K562 (cell line): Measurements from ENCODE around the gene LIPT2. TPM values are rescaled to one million over a fixed set of nuclear protein-coding genes. Genes with fewer than 3 reads are reported as not detected.

Source experiments
- ATAC-seq: fragments of 200-7000 bp; cut with Tn5 transposase; 3 replicates; pipeline ENCODE4 v1.9.1; 2020; ENCODE audit warnings: moderate library complexity
- BruUV-seq: library from RNA; stranded (reverse); fragments of 400-500 nt; replicated peaks from 2 replicates; lab custom pipeline; 2021; lab: Mats Ljungman, UMichigan
- CTCF ChIA-PET: fragments of 300-600 bp; formaldehyde crosslinking; extraction: SDS; loops from one replicate; lab custom pipeline; 2021; ENCODE audit warnings: low intra/inter-chr PET ratio; lab: Yijun Ruan, JAX
- POLR2A ChIA-PET: fragments of 300-600, 350-650 bp; sonication (Branson Sonifier 250); formaldehyde crosslinking; extraction: SDS; loops from one replicate; lab custom pipeline; 2021; ENCODE audit warnings: antibody characterized with exemption, inconsistent platforms; lab: Yijun Ruan, JAX
- DNase-seq, 4 experiments: peaks; one replicate each; pipeline versions ENCODE4 v3.0.0 to v3.0.0-alpha.2; 2011 to 2018; ENCODE audit warnings: low spot score in 3 of 4, mixed read lengths in 3 of 4; ENCODE audit errors: extremely low read depth in 1 of 4
- FAIRE-seq: peaks from 2 replicates; lab custom pipeline; 2011; peaks lifted over from hg19 to GRCh38; lab: Jason Lieb, UNC
- H2AFZ ChIP-seq: 2 replicates; pipeline ENCODE4 v1.6.0; 2011; ENCODE audit warnings: low read depth, low read length, control low read depth, inconsistent platforms
- H3K27ac ChIP-seq: fragments of 200-600 bp; 3 replicates; pipeline ENCODE4 v1.8.0; 2011; ENCODE audit warnings: low read depth, mild to moderate bottlenecking, control low read depth, inconsistent platforms, low read length, moderate library complexity, mixed read lengths; ENCODE audit errors: extremely low read depth
- H3K27me3 ChIP-seq, 2 experiments: fragments of 300-600 bp in 1 of 2; 2 replicates in 1 of 2; 3 replicates in 1 of 2; pipeline versions ENCODE4 v1.6.0 to v1.8.0; 2011; ENCODE audit warnings: inconsistent platforms in 2 of 2, low read length in 2 of 2, mild to moderate bottlenecking in 1 of 2, mixed read lengths in 1 of 2, moderate library complexity in 1 of 2; ENCODE audit not compliant: control insufficient read depth in 2 of 2, insufficient read depth in 2 of 2
- H3K36me3 ChIP-seq: fragments of 300-600 bp; 3 replicates; pipeline ENCODE4 v1.8.0; 2011; ENCODE audit warnings: mild to moderate bottlenecking, low read length, inconsistent platforms; ENCODE audit not compliant: control insufficient read depth, insufficient read depth
- H3K4me1 ChIP-seq, 2 experiments: fragments of 200-600 bp in 1 of 2; replicated peaks in 1 of 2; 2 replicates in 1 of 2; 3 replicates in 1 of 2; pipeline versions ENCODE4 v1.5.1 to v1.8.0; 2011; ENCODE audit warnings: inconsistent platforms in 2 of 2, low read length in 2 of 2, mild to moderate bottlenecking in 1 of 2, mixed read lengths in 1 of 2, moderate library complexity in 1 of 2; ENCODE audit not compliant: control insufficient read depth in 2 of 2, insufficient read depth in 2 of 2
- H3K4me2 ChIP-seq: 2 replicates; pipeline ENCODE4 v1.6.1; 2011; ENCODE audit warnings: low read length, control low read depth, inconsistent platforms, mixed read lengths; ENCODE audit not compliant: insufficient read depth
- H3K4me3 ChIP-seq: fragments of 200-600 bp; sonication (generic), shearing (Covaris generic); 2 replicates; pipeline ENCODE4 v1.5.1; 2016; ENCODE audit warnings: control low read depth, inconsistent platforms
- H3K79me2 ChIP-seq: fragments of 200-600 bp; 3 replicates; pipeline ENCODE4 v1.8.0; 2011; ENCODE audit warnings: low read length, inconsistent platforms; ENCODE audit not compliant: control insufficient read depth, insufficient read depth
- H3K9ac ChIP-seq, 2 experiments: 2 replicates each; pipeline versions ENCODE4 v1.6.0 to v1.6.1; 2011; ENCODE audit warnings: low read depth in 2 of 2, low read length in 2 of 2, control low read depth in 1 of 2, inconsistent platforms in 1 of 2, mild to moderate bottlenecking in 1 of 2, mixed read lengths in 1 of 2; ENCODE audit not compliant: insufficient read depth in 1 of 2
- H3K9me1 ChIP-seq: one replicate; pipeline ENCODE4 v1.6.0; 2011; ENCODE audit warnings: inconsistent platforms, mild to moderate bottlenecking, low read length, moderate library complexity; ENCODE audit not compliant: control insufficient read depth, insufficient read depth
- H3K9me3 ChIP-seq: replicated peaks from 2 replicates; pipeline ENCODE4 v1.5.1; 2011; ENCODE audit warnings: low read depth, low read length, inconsistent platforms; ENCODE audit not compliant: control insufficient read depth, insufficient read depth
- H4K20me1 ChIP-seq: replicated peaks from 2 replicates; pipeline ENCODE4 v1.6.1; 2011; ENCODE audit warnings: low read length, inconsistent platforms, mixed read lengths; ENCODE audit not compliant: control insufficient read depth, insufficient read depth
- CBFB ChIP-seq: sonication (generic); formaldehyde crosslinking; IDR thresholded peaks from 2 replicates; pipeline ENCODE4 v1.4.0; 2020; ENCODE audit warnings: mild to moderate bottlenecking, missing genetic modification reagents
- CHCHD3 ChIP-seq: fragments of 250-450 bp; sonication (Bioruptor Pico); IDR thresholded peaks from 2 replicates; pipeline ENCODE4 v2.1.2; 2022; ENCODE audit warnings: mild to moderate bottlenecking
- CREB3L1 ChIP-seq: fragments of 450-650 bp; IDR thresholded peaks from 2 replicates; pipeline ENCODE4 v1.6.1; 2014; ENCODE audit warnings: low read depth, mild to moderate bottlenecking, moderate library complexity, borderline replicate concordance
- CXXC5 ChIP-seq: fragments of 250-450 bp; sonication (Bioruptor Pico); IDR thresholded peaks from 2 replicates; pipeline ENCODE4 v1.8.0; 2022; ENCODE audit warnings: inconsistent platforms, mild to moderate bottlenecking, moderate library complexity
- HNRNPH1 ChIP-seq: fragments of 200-400 bp; formaldehyde crosslinking; optimal IDR thresholded peaks from 2 replicates; pipeline ENCODE3; 2017; ENCODE audit warnings: low read depth, mild to moderate bottlenecking, low read length, moderate library complexity
- TGIF2 ChIP-seq: sonication (generic); formaldehyde crosslinking; IDR thresholded peaks from 2 replicates; pipeline ENCODE4 v1.8.1; 2022; ENCODE audit warnings: mild to moderate bottlenecking, missing genetic modification reagents, moderate library complexity
- ZBTB17 ChIP-seq: fragments of 450-650 bp; formaldehyde crosslinking; IDR thresholded peaks from 2 replicates; pipeline ENCODE4 v1.4.0; 2020; ENCODE audit warnings: mild to moderate bottlenecking
- ZFP36 ChIP-seq: fragments of 150-350 bp; IDR thresholded peaks from 2 replicates; pipeline ENCODE4 v1.6.1; 2018; ENCODE audit warnings: low read length, low read depth; ENCODE audit not compliant: partially characterized antibody
- ZFPM2 ChIP-seq: fragments of 250-450 bp; sonication (Bioruptor Pico); IDR thresholded peaks from 2 replicates; pipeline ENCODE4 v1.5.1; 2022; ENCODE audit warnings: mild to moderate bottlenecking
- ZFX ChIP-seq: sonication (generic); formaldehyde crosslinking; IDR thresholded peaks from 2 replicates; pipeline ENCODE4 v1.8.0; 2022; ENCODE audit warnings: mild to moderate bottlenecking, missing genetic modification reagents, moderate library complexity
- ZNF644 ChIP-seq: fragments of 200-800 bp; sonication (Bioruptor generic); IDR thresholded peaks from 2 replicates; pipeline ENCODE4 v1.6.1; 2016; ENCODE audit warnings: low read depth, missing genetic modification characterization, missing compliant biosample characterization
- WGBS: fragments of 100-300 bp; shearing (Covaris generic); methylation state at CpG from one replicate; pipeline ENCODE4 v1.1.6; 2016; ENCODE audit warnings: low coverage, mixed read lengths; ENCODE audit not compliant: insufficient coverage; ENCODE audit errors: missing lambda C conversion rate; 5-methylcytosine and 5-hydroxymethylcytosine counted together
- in situ Hi-C: fragments of 300-500 bp; cut with MboI; formaldehyde crosslinking; loops from 4 replicates; pipeline ENCODE4 v1.15.0; 2018; ENCODE audit warnings: inconsistent platforms, mixed read lengths
- intact Hi-C: fragments of 100-400 bp; cut with micrococcal nuclease; formaldehyde crosslinking; loops from 2 replicates; pipeline ENCODE4 v1.14.2; 2022
- polyA plus RNA-seq, 8 experiments: library from polyadenylated mRNA; depleted of rRNA in 4 of 8; stranded (reverse) in 5 of 8; unstranded in 3 of 8; fragments of >200 nt; fragmentation: Nextera tagmentation in 2 of 8; fragmentation: Illumina TruSeq in 1 of 8; extraction: Ambion mirVana in 2 of 8; extraction: Trizol in 1 of 8; gene quantifications; 2 replicates each; pipeline versions ENCODE4 v1.2.1 to v1.2.3, GENCODE V29; 2011 to 2014; ENCODE audit warnings: inconsistent platforms in 1 of 8, missing spikeins in 1 of 8
- total RNA-seq, 7 experiments: library from RNA; depleted of rRNA in 6 of 7; stranded (reverse); fragments of >200 nt in 6 of 7; fragmentation: Illumina TruSeq in 2 of 7; extraction: Trizol in 2 of 7; gene quantifications; 2 replicates each; pipeline versions ENCODE4 v1.2.1 to v1.2.3, GENCODE V29; 2011 to 2021; ENCODE audit warnings: low replicate concordance in 1 of 7
- TF ChIP-seq, protein P1 (sequence below): fragments of 250-450 bp; sonication (Bioruptor Pico); IDR thresholded peaks from 2 replicates; pipeline ENCODE4 v1.4.0; 2020

The LIPT2 gene
- total and polyA plus RNA-seq, 9 of the 15 experiments (the other 6 are each of a cell fraction or from before 2014, with no cell fraction given): 1.00 to 5.2 (median 3.5) TPM

DNA sequence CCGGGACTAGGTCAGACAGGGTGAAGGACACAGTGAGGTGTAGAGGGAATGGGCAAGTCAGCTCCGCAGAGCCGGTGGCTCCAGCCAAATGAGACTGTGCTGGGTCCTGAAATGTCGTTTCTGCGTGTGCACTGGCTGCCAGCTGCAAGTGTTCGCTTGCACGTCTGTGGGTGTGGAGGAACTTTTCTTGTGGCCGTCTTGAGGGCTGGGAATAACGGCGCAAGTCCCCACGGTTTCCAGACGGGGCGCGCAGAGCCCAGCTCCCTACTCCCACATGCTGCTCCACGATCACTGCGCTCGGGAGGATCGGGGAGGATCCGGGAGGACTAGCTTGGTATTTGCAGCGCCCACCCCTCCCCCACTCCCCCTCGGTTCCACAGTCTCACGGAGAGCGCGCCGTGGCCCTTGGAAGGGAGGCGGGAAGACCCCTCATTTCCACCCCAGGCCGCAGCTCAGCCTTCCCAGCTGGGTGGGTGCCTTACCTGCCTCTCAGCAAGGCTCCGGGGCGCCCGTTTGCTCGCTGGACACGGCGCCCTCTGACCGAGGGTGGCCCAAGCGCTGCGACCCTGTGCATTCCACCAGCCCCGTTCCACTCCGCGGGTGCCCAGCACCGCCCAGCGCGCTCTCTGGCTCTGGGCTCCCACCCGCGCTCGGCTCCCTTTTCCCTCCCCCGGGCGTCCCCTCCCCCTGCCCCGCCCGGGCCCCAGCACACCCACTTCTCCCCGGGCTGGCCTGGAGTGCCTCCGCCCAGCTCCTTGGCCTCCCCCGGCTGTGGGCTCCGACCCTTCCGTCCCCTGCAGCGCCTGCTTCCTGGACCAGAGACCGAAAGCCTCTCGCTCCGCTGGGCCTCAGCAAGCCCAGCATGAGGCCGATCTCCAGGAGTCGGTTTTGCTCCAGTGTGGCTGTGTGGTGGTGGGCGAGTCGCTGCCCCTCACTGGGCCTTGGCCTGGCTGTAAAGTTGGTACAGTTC lies 26.3 kb downstream of the LIPT2 start, which contains the start of gene KCNE3:
Gene KCNE3 (minus strand): TSS at position 634 of the 970 bp plus-strand sequence. CDS start 9,986 bp downstream, outside the sequence.
- 46% methylated on average over 35 of the region's 62 CpGs for WGBS
- Histone ChIP-seq H3K79me2 (no peaks in the 10 kb centered on the region), H2AFZ (peak within 1 kb of the TSS; percentile 85), H3K4me1 (peaks cover 20 to 33% of the 10 kb centered on the region in 2 experiments), H4K20me1 (no peaks in the 10 kb centered on the region), H3K4me3 (peak within 1 kb of the TSS; percentile 32), H3K4me2 (peak within 1 kb of the TSS; percentile 72), H3K9ac (peak within 1 kb of the TSS; percentile 42 to 89), H3K36me3 (no peaks in the 10 kb centered on the region), H3K9me3 (no peaks in the 10 kb centered on the region), H3K27me3 (no peaks in the 10 kb centered on the region), H3K27ac (peak within 1 kb of the TSS; percentile 36; the same call in 2 of the 3 replicates), H3K9me1 (no peaks in the 10 kb centered on the region)
- in situ Hi-C loops: loop anchor here (10.0 kb wide), 1 partner anchor 862 kb away; no protein-coding TSS in a partner anchor
- ATAC-seq (peak; percentile 88), DNase-seq (peak; percentile 64 to 87 (median 82)), FAIRE-seq (no peak)
- POLR2A ChIA-PET: interaction anchor here (0.6 to 1.3 kb wide), 5 partner anchors 9 to 394 kb away, joined by 3 to 4 read pairs (median 4); partner anchors contain the start of gene LIPT2
- BruUV-seq: no TSS peak
- CTCF ChIA-PET: no interaction called here
- intact Hi-C loops: no loop called here
- TF ChIP-seq ZNF644: 0 out of 2 replicates have a peak, but pooled peaks have one; percentile 30
- TF ChIP-seq ZBTB17: 0 out of 2 replicates have a peak, but pooled peaks have one; percentile 17
- TF ChIP-seq CBFB (CRISPR knock-in tag): no peak
- no peak for TF ChIP-seq ZFPM2 (CRISPR knock-in tag)
- TF ChIP-seq, protein P1, sequence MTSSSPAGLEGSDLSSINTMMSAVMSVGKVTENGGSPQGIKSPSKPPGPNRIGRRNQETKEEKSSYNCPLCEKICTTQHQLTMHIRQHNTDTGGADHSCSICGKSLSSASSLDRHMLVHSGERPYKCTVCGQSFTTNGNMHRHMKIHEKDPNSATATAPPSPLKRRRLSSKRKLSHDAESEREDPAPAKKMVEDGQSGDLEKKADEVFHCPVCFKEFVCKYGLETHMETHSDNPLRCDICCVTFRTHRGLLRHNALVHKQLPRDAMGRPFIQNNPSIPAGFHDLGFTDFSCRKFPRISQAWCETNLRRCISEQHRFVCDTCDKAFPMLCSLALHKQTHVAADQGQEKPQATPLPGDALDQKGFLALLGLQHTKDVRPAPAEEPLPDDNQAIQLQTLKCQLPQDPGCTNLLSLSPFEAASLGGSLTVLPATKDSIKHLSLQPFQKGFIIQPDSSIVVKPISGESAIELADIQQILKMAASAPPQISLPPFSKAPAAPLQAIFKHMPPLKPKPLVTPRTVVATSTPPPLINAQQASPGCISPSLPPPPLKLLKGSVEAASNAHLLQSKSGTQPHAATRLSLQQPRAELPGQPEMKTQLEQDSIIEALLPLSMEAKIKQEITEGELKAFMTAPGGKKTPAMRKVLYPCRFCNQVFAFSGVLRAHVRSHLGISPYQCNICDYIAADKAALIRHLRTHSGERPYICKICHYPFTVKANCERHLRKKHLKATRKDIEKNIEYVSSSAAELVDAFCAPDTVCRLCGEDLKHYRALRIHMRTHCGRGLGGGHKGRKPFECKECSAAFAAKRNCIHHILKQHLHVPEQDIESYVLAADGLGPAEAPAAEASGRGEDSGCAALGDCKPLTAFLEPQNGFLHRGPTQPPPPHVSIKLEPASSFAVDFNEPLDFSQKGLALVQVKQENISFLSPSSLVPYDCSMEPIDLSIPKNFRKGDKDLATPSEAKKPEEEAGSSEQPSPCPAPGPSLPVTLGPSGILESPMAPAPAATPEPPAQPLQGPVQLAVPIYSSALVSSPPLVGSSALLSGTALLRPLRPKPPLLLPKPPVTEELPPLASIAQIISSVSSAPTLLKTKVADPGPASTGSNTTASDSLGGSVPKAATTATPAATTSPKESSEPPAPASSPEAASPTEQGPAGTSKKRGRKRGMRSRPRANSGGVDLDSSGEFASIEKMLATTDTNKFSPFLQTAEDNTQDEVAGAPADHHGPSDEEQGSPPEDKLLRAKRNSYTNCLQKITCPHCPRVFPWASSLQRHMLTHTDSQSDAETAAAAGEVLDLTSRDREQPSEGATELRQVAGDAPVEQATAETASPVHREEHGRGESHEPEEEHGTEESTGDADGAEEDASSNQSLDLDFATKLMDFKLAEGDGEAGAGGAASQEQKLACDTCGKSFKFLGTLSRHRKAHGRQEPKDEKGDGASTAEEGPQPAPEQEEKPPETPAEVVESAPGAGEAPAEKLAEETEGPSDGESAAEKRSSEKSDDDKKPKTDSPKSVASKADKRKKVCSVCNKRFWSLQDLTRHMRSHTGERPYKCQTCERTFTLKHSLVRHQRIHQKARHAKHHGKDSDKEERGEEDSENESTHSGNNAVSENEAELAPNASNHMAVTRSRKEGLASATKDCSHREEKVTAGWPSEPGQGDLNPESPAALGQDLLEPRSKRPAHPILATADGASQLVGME: 0 out of 2 replicates have a peak, but pooled peaks have one; percentile 53
- TF ChIP-seq CXXC5 (CRISPR knock-in tag): 0 out of 2 replicates have a peak, but pooled peaks have one; percentile 11
- peak; percentile 21 for TF ChIP-seq ZFP36
- TF ChIP-seq HNRNPH1: no peak
- no peak for TF ChIP-seq CHCHD3 (CRISPR knock-in tag)
- TF ChIP-seq CREB3L1: no peak
- peak; percentile 71 for TF ChIP-seq ZFX (CRISPR knock-in tag)
- no peak for TF ChIP-seq TGIF2 (CRISPR knock-in tag)
